GM21619 (cell line): ENCODE data around the gene GZMH.
"Not testable (repeated sequence)": the region's sequence is repeated elsewhere in the genome, so short reads cannot be mapped to it uniquely, and the experiment has no call there.

Experiments used
- ATAC-seq: cut with Tn5 transposase; IDR thresholded peaks from one replicate; pipeline ENCODE4 v1.9.1; 2021; ENCODE audit not compliant: unreplicated experiment

GZMH gene

DNA sequence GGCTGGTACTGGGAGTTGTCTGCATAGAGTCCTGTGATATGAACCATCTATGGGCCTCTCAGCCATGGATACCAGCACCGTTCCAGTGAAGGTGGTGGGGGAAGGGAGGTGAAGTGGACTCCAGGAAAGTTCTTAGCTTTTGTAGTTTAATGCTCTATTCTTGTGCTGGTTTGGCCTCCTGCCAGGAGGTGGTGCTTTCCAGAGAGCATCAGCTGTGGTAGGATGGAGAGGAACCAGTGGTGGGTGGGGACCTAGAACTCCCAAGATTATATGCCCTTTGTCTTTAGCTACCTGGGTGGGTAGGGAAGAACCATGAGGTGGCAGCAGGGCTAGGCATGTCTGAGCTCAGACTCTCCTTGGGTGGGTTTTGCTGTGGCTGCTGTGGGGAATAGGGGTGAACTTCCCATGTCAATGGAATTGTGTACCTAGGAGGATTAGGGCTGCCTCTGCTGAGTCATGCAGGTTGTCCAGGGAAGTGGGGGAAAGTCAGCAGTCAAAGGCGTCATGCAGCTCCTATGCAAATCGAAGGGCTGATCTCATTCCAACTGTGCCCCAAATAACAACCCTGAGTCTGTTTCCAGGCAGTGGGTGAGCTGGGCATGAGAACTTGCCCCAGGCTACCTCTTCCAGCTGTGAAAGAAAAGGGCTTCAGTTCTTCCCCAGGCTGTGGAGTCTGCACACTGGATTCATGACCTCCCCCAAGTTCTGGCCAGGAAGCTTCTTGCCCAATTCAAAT is 14.2 kb downstream of the GZMH start:
- ATAC-seq: no peak

DNA sequence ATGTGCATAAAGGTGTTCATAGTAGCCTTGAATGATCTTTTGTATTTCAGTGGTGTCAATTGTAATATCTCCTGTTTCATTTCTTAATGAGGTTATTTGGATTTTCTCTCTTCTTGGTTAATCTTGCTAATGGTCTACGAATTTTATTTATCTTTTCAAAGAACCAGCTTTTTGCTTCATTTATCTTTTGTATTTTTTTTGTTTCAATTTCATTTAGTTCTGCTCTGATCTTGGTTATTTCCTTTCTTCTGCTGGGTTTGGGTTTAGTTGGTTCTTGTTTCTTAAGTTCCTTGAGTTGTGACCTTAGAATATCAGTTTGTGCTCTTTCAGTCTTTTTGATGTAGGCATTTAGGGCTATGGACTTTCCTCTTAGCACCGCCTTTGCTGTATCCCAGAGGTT is 18.5 kb downstream of the GZMH start:
- ATAC-seq: not testable (repeated sequence)

GRCh38 chr14:24584402-24584801 is 25.1 kb downstream of the GZMH start:
- ATAC-seq: not testable (repeated sequence)

DNA sequence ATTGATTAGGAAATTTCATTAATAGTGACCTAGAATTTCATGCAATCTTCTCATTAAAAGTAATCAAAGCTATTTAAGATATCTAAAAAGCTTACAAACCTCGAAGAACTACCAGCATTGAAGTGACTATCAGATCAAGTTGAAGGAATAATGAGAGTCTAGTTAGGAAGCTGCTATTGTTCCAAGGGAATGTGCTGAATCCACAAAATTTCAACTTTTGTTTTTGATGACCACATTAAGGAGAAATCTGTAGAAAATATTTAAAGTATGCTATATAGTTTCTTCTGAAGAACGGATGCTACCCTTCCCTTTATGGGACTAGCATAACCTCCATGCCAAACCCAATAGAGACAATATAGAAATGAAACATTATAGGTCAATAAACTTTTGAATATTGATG is 30.9 kb downstream of the GZMH start:
- no peak for ATAC-seq

- no peak for ATAC-seq
Observed at GRCh38 chr14:24576771-24577170, 32.7 kb downstream of the GZMH start.

GRCh38 chr14:24576182-24576581 is 33.3 kb downstream of the GZMH start, which contains the start of gene CTSG:
Gene CTSG, minus strand, starts transcription at chr14:24576250. Its CDS starts 27 bp downstream, at chr14:24576223.
- no peak for ATAC-seq

DNA sequence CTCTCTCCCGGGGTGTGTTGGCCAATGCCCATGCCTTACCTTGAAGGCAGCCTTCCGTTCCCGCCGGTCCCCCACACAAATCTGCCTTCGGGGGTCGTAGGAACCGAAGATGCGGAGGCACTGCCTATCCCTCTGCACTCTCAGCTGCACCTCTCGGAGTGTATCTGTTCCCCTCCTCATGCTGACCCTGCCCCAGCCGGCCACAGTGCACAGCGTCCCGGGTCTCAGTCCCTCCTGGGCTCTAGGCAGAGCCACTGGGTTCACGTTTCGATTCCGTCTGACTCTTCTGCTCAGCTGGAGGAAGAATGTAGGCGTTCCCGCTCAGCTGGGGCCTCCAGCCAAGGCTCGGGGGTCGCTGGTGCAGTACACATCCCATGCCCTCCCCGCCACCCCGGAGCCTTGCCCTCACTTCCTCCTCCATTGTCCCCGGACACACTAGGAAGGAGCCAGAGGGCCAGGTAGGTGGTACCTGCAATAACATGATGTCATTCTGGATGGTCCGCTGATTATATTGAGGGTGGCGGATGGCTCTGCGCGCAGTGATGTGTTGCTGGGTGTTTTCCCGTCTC is 35.2 kb downstream of the GZMH start:
- ATAC-seq: no peak

DNA sequence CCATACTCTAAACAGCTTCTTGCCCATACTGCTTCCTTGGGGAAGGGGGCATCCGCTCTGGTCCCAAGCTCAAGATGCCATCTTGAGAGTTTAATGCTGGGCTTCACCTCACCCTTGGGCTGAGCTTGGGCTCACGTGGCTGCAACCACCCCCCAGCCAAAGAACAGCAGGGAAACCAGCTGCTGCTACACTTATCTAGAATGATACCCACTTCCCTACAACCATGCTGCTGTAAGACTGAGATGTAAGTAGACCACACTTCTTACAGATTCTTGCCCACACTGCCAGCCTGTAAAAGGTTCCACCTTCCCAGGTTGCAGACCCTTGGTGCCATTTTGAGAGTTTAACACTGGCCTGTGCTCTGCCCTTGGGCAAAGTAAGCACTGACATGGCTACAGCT is 43.2 kb downstream of the GZMH start:
- ATAC-seq: no peak

- no peak for ATAC-seq
Observed at GRCh38 chr14:24565766-24566165, 43.7 kb downstream of the GZMH start.

DNA sequence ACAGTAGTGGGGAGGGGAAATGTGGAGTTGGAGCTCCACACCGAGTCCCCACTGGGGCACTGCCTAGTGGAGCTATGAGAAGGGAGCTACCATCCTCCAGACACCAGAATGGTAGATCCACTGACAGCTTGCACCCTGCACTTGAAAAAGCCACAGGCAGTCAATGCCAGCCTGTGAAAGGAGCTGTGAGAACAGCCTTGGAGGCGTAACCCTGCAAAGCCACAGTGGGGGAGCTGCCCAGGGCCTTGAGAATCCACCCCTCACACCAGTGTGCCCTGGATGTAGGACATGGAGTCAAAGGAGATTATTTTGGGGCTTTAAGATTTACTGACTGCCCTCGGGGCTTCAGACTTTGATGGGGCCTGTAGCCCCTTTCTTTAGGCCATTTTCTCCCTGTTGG is 46.0 kb downstream of the GZMH start:
- no peak for ATAC-seq

DNA sequence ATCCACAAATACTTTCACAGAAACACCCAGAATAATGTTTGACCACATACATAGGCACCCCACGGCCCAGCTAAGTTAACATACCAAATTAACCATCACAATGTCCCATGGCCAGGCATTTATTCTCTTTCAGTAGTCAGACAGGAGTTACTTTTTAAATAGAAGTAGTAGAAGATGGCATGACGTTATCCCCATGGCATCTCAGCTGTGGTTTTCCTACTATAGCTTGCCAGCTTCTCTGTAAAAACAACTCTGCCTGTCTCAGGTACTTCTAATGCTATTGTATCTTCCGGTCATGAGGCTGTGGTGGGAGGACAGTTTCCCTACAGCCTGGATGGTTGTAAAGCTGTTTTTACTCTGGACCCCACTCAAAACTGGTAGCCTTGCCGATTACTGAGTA is 52.7 kb downstream of the GZMH start:
- no peak for ATAC-seq
